PFSK-1 (cell line): ENCODE measurements around the gene ZNF664.

ENCODE experiments used
- FOXP2 ChIP-seq: optimal IDR thresholded peaks from 2 replicates; pipeline ENCODE3; 2011; ENCODE audit warnings: borderline replicate concordance, control low read depth, inconsistent platforms; ENCODE audit not compliant: insufficient read depth; ENCODE audit errors: extremely low read length, extremely low read depth
- POLR2AphosphoS5 ChIP-seq: IDR thresholded peaks from 2 replicates; pipeline ENCODE4 v1.6.1; 2012; ENCODE audit warnings: low read depth, mild to moderate bottlenecking, control low read depth, low read length, moderate library complexity
- REST ChIP-seq, 2 experiments: IDR thresholded peaks; 2 replicates each; pipeline versions ENCODE4 v1.6.1 to v1.8.0; 2011 to 2012; ENCODE audit warnings: low read depth in 2 of 2, low read length in 2 of 2, control low read depth in 1 of 2, inconsistent platforms in 1 of 2, mild to moderate bottlenecking in 1 of 2, moderate library complexity in 1 of 2; ENCODE audit not compliant: insufficient read depth in 1 of 2
- SIN3A ChIP-seq: IDR thresholded peaks from 2 replicates; pipeline ENCODE4 v1.6.1; 2012; ENCODE audit warnings: mild to moderate bottlenecking, low read length, moderate library complexity, borderline replicate concordance; ENCODE audit not compliant: insufficient read depth
- TAF1 ChIP-seq: IDR thresholded peaks from 2 replicates; pipeline ENCODE4 v1.6.1; 2012; ENCODE audit warnings: low read length, control low read depth, borderline replicate concordance; ENCODE audit not compliant: insufficient read depth

DNA sequence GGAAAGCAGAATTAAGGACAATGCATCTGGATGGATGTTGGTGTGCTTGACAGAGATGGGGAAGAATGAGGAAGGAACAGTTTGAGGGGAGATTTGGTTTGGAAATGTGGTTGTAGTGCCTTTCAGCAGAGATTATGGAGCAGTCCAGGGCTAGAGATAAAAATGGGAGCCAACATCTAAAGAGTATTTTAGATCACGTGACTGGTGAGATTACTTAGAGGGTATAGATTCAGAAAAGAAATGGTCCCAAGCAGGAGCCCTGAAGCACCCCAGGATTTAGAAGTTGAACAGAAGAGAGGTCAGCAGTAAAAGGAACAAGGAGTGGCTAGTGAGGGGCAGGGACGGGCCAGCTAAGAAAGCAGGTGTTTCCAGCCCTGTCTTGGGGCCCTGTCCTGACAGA lies 29.6 kb downstream of the ZNF664 start:
- TF ChIP-seq TAF1 = no peak
- no peak for TF ChIP-seq POLR2AphosphoS5
- no peak for TF ChIP-seq SIN3A
- TF ChIP-seq REST (IDR thresholded peaks at IDR 0.05; ENCODE audit: insufficient read depth in 1 of 2, low read depth in 2 of 2, low read length in 2 of 2) = no peak
- no peak for TF ChIP-seq FOXP2
